GM21515 (cell line): Measurements from ENCODE around the gene THTPA.
"Not testable (repeated sequence)": the region's sequence is repeated elsewhere in the genome, so short reads cannot be mapped to it uniquely, and the experiment has no call there.

ENCODE experiments used
- ATAC-seq: cut with Tn5 transposase; IDR thresholded peaks from one replicate; pipeline ENCODE4 v1.9.1; 2021; ENCODE audit not compliant: unreplicated experiment

THTPA gene

GRCh38 chr14:23609001-23609400 is 52.9 kb downstream of the THTPA start:
- no peak for ATAC-seq

GRCh38 chr14:23609411-23610089 is 53.5 kb downstream of the THTPA start:
- not testable (repeated sequence) for ATAC-seq
